ENCODE results near the gene CTLA4.

- TF ChIP-seq, protein P1, sequence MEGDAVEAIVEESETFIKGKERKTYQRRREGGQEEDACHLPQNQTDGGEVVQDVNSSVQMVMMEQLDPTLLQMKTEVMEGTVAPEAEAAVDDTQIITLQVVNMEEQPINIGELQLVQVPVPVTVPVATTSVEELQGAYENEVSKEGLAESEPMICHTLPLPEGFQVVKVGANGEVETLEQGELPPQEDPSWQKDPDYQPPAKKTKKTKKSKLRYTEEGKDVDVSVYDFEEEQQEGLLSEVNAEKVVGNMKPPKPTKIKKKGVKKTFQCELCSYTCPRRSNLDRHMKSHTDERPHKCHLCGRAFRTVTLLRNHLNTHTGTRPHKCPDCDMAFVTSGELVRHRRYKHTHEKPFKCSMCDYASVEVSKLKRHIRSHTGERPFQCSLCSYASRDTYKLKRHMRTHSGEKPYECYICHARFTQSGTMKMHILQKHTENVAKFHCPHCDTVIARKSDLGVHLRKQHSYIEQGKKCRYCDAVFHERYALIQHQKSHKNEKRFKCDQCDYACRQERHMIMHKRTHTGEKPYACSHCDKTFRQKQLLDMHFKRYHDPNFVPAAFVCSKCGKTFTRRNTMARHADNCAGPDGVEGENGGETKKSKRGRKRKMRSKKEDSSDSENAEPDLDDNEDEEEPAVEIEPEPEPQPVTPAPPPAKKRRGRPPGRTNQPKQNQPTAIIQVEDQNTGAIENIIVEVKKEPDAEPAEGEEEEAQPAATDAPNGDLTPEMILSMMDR (IDR thresholded peaks at IDR 0.05; ENCODE audit: low read length), result peak; percentile 84
- TF ChIP-seq EZH2 (optimal IDR thresholded peaks at IDR 0.05; ENCODE audit: low read depth, low read length) (no peak), EZH2phosphoT487 (IDR thresholded peaks at IDR 0.05; ENCODE audit: low read length) (no peak)
These were observed 41.8 kb downstream of the CTLA4 start for GRCh38 chr2:203909261-203909967.
